Right lung (tissue), 5 donors: ENCODE data around the gene HRK. TPM values are rescaled to one million over a fixed set of nuclear protein-coding genes. Genes with fewer than 3 reads are reported as not detected.

ENCODE experiments used
- DNase-seq, 2 donors: peaks; one replicate each; pipeline ENCODE4 v3.0.0-alpha.2; 2013
- polyA plus RNA-seq, 5 donors: library from polyadenylated mRNA; unstranded; fragments of 120-200 nt; gene quantifications; one replicate each; pipeline versions ENCODE4 v1.2.1 to v1.2.3, GENCODE V29; 2013; ENCODE audit warnings: inconsistent platforms in 1 of 5, low replicate concordance in 1 of 5; ENCODE audit not compliant: insufficient read length in 5 of 5, insufficient read depth in 1 of 5

HRK gene
- polyA plus RNA-seq, 5 donors = 0.10 to 0.23 (median 0.15) TPM

GRCh38 chr12:116901612-116902011, 20.4 kb upstream of the HRK start:
- DNase-seq = no peak

GRCh38 chr12:116898669-116899068, 17.4 kb upstream of the HRK start:
- no peak for DNase-seq

- no peak for DNase-seq
Observed at GRCh38 chr12:116897476-116897875, 16.2 kb upstream of the HRK start.

- no peak for DNase-seq
Observed at GRCh38 chr12:116896411-116896924, 15.2 kb upstream of the HRK start.

- no peak for DNase-seq
Observed at GRCh38 chr12:116894913-116895312, 13.7 kb upstream of the HRK start.

- no peak for DNase-seq
Observed at GRCh38 chr12:116892349-116893140, 11.3 kb upstream of the HRK start.

GRCh38 chr12:116891019-116891418, 9.8 kb upstream of the HRK start:
- no peak for DNase-seq

- DNase-seq = no peak
Observed at GRCh38 chr12:116890330-116890729, 9.1 kb upstream of the HRK start.

- no peak for DNase-seq
Observed at GRCh38 chr12:116887897-116888296, 6.7 kb upstream of the HRK start.

- DNase-seq = no peak
Observed at GRCh38 chr12:116887244-116887643, 6.0 kb upstream of the HRK start.

GRCh38 chr12:116885491-116885890, 4.2 kb upstream of the HRK start:
- no peak for DNase-seq

- DNase-seq = no peak
Observed at GRCh38 chr12:116884871-116885270, 3.6 kb upstream of the HRK start.

- DNase-seq = no peak
Observed at GRCh38 chr12:116882742-116883141, 1.5 kb upstream of the HRK start.

GRCh38 chr12:116881877-116882507, 751 bp upstream of the HRK start:
- no peak for DNase-seq

GRCh38 chr12:116880817-116881324, 370 bp downstream of the HRK start:
- no peak for DNase-seq

- DNase-seq = no peak
Observed at GRCh38 chr12:116880213-116880816, 926 bp downstream of the HRK start.

GRCh38 chr12:116879509-116880212, 1.6 kb downstream of the HRK start:
- no peak for DNase-seq

- DNase-seq = no peak
Observed at GRCh38 chr12:116878567-116879508, 2.4 kb downstream of the HRK start.

GRCh38 chr12:116876151-116876869, 4.9 kb downstream of the HRK start:
- DNase-seq = no peak
